ENCODE results near the gene ZNF264. TPM values are rescaled to one million over a fixed set of nuclear protein-coding genes. Genes with fewer than 3 reads are reported as not detected.

The ZNF264 gene
- total RNA-seq: 90.5 TPM

DNA sequence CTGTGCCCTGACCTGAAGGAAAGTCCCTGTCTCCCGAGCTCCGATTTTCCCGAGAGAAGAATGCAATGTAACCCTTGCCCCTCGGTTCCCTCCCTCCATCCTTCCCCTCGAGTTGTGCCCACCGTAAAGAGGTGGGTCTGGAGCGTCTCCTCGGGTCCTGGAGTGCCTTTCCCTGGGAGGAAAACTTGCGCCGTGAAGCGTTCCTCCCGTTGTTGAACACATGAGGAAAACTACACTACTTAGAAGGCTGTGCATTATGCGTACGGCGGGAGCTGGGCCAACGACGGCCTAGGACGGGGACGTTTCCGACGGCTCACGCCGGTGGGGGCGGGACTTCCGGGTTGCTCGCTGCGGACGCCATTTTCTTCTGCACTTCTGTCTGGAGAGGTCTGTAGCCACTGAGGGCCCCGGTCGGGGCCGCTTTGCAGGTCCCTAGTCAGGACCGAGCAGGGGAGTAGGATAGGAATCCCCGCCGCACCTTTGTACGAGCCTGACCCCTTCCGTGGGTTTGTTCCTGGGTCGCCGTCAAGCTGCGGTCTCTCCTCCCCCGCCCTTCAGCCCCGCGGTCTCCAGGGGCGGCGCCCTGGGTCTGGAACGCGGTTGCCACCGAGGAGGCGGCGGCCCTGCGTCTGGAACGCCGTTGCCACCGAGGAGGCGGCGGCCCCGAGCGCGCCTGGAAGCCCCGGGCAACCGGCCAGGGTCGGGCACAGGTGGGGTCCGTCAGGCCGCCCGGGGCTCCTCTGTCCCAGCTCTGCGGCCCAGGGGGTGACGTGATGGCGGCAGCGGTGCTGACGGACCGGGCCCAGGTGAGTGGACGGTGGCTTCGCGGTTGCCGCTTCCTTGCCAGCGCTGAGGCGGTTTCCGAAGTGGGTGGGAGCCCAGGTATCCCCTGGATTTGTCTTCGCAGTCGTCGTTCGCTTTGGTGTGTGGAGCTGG is at the start of gene ZNF264:
Gene ZNF264, plus strand, starts transcription at position 360 of the 936 bp plus-strand sequence. Its CDS starts 414 bp downstream, at position 774.

DNA sequence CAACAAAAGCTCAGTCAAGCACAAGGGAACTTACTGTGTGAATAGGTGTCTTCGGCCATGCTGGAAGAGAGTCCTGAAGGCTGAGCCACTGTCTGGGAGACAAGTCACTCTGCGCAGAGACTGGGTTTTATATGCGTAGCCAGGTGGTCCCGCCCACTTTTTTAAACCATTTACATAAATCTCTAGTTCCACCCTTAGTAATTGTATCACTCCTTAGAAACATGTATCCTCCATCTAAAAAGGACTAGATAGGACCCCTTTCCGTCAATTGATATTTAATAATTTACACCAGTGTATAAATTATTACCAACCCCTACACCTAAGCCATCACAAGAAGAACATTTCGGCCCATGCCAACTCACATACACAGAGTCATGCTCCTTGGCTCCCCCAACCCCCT is 23.9 kb upstream of the ZNF264 start, which contains the start of gene DUXA:
Gene DUXA, minus strand, starts transcription at position 101 of the 400 bp plus-strand sequence. Its CDS starts 42 bp downstream, at position 59.

DNA sequence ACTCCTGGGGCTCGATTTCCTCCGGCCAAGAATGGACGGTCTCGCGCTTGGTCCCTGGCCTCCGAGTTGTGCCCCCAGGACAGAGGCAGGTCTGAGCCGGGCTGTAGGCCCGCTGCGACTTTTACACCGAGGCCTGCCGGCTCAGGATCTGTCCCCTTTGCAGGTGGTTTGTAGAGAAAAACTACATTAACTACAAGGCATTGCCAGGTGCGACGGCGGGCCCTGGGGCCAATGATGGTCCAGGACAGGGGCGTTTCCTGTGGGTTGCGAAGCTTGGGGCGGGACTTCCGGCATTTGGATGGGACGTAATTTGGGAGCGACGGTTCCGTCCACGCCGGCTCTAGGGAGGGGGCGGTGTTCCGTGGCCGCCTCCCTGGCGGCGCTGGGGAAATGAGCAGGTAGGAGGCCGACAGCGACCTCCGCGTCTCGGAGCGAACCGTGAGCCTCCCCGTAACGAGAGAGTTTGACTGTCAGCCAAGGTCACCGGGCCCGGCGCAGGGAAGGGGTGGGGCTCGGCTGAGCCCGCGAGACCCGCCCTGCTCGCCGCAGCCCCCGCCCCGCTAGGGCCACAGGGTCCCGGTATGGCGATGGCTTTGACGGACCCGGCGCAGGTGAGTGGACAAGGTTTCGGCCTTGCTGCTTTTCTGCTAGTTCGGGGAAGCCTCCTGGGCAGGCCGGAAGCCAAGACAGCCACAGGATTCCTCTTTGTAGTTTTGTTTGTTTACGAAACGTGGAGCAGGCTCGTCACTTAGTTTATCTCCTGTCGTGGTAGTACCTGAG is 49.2 kb downstream of the ZNF264 start, which contains the start of gene ZNF805:
Gene ZNF805, plus strand, starts transcription at position 322 of the 780 bp plus-strand sequence. Its CDS starts 260 bp downstream, at position 582.

Other genes with a start within 250 kb of the ZNF264 start
- 0.16 TPM for gene USP29, start 71.5 kb upstream of the ZNF264 start, total RNA-seq
- gene ZIM3, start 46.3 kb upstream of the ZNF264 start, total RNA-seq: not detected
- not detected for gene DUXA, start 24.0 kb upstream of the ZNF264 start, total RNA-seq
- gene AURKC, start 39.5 kb downstream of the ZNF264 start, total RNA-seq: 1.2 TPM
- 43.4 TPM for gene ZNF805, start 49.1 kb downstream of the ZNF264 start, total RNA-seq
- 164 TPM for gene ZNF460, start 89.0 kb downstream of the ZNF264 start, total RNA-seq
- 37.8 TPM for gene ZNF543, start 129.0 kb downstream of the ZNF264 start, total RNA-seq
- gene ZNF304, start 159.8 kb downstream of the ZNF264 start, total RNA-seq: 18.3 TPM
- gene TRAPPC2B, start 172.1 kb downstream of the ZNF264 start, total RNA-seq: 25.2 TPM
- gene ZNF547, start 172.1 kb downstream of the ZNF264 start, total RNA-seq: 3.4 TPM
- gene ZNF548, start 198.4 kb downstream of the ZNF264 start, total RNA-seq: 62.6 TPM
- 33.2 TPM for gene ZNF17, start 219.7 kb downstream of the ZNF264 start, total RNA-seq
- gene ZNF749, start 243.8 kb downstream of the ZNF264 start, total RNA-seq: 35.1 TPM

All from camera-type eye (tissue), 1 donor.